ENCODE results near the gene KCNA5.

GRCh38 chr12:5008661-5009060 lies 35.0 kb upstream of the KCNA5 start:
- TF ChIP-seq CTCF (conservative IDR thresholded peaks at IDR 0.05 in 1 of 2, IDR thresholded peaks at IDR 0.05 in 1 of 2; ENCODE audit: low read depth in 1 of 2, low read length in 2 of 2), result no peak
- TF ChIP-seq EZH2 (IDR thresholded peaks at IDR 0.05; ENCODE audit: low read length, missing control alignments), result no peak

Data from fibroblast of lung (primary cell).